KOPT-K1 (cell line): ENCODE data around the gene SYT6.

Source experiments
- H3K27ac ChIP-seq: fragments of 200-600 bp; sonication (generic); 2 replicates; pipeline ENCODE4 v1.5.1; 2016; ENCODE audit warnings: antibody characterized with exemption, mild to moderate bottlenecking, low read depth, low read length; ENCODE audit not compliant: poor library complexity, severe bottlenecking
- H3K36me3 ChIP-seq: fragments of 200-600 bp; sonication (generic); 2 replicates; pipeline ENCODE4 v1.5.1; 2017; ENCODE audit warnings: antibody characterized with exemption, mild to moderate bottlenecking, low read length, moderate library complexity; ENCODE audit not compliant: insufficient read depth
- H3K9me3 ChIP-seq: fragments of 200-600 bp; sonication (generic); 2 replicates; pipeline ENCODE4 v1.5.1; 2017; ENCODE audit warnings: antibody characterized with exemption, low read length, mild to moderate bottlenecking; ENCODE audit not compliant: insufficient read depth, poor library complexity, severe bottlenecking

The SYT6 gene

DNA sequence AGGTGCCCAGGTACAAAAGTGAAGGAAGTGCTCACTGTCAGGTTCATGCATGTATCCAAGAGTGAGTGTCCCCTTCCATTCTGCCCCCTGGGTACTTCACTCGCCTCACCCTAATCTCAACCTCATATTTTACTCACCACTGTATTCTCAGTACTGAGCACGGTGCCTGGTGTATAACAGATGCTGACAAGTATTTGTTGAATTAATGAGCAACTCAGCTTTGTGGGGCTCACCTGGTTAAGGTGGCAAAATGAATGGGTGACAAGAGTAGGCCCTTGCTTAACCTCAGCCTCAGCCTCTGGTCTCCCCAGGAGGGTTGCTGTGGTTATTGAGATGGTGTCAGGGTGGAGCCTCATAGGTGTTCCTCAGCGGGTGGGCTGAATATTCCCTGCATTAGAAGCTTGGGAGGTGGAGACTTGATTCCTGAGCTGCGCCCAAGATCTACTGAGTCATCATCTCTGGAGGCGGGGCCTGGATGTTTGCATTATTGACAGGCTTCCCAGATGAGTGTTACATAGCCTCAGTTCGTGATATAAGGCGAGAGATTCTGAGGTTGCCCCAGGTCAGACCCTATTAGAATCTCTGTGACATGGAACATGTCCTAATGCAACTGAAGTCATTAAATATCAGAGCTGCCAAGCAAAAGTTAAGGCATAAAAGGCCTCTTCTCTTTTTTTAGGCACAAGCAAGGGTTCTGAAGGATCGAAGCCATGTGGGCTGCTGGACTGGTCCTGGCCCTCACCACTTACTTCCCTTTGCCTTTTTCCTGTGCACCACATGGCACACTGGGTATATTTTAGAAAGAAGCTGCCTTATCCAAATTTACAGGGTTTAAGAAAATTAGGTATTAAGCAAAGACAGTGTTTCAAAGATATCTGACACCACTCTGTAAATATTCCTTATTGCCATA is 39.2 kb downstream of the SYT6 start:
- H3K9me3 ChIP-seq, result no peaks in the 10 kb centered on the region
- H3K36me3 ChIP-seq, result no peaks in the 10 kb centered on the region
- no peak overlapping the region for H3K27ac ChIP-seq

DNA sequence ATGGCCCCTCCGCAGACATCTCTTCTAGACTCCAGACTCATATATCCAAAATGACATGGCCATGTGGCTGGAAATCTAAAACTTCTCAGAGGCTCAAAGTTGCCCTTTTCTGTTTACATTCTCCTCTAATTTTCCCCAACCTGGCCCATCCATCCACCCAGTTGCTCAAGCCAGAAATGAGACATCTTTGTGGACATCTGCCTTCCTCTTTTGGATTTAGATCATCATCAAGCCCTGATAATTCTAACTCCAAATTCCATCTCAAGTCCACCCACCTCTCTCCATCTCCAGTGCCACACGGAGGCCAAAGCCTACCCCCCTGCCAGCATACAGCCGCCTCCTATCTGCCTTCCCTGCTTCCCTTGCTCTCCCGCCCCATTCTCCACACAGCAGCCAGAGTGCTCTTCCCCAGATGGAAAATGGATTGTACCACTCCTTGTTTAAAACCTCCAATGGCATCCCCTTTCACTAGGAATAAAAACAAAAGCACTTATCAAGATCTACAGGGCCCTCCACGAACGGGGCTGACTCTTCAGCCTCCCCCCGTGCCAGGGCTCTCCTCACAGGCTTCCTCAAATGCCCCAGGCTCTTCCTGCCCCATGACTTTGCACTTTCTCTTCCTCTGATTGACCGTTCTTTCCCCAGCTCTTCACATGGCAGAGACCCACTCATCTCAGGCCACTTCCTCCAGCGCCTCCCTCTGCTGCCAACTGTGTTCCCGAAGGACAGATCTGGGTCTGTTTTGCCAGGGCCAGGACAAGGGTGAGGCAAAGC is 40.1 kb downstream of the SYT6 start:
- H3K9me3 ChIP-seq, result no peaks in the 10 kb centered on the region
- H3K36me3 ChIP-seq, result no peaks in the 10 kb centered on the region
- no peak overlapping the region for H3K27ac ChIP-seq

DNA sequence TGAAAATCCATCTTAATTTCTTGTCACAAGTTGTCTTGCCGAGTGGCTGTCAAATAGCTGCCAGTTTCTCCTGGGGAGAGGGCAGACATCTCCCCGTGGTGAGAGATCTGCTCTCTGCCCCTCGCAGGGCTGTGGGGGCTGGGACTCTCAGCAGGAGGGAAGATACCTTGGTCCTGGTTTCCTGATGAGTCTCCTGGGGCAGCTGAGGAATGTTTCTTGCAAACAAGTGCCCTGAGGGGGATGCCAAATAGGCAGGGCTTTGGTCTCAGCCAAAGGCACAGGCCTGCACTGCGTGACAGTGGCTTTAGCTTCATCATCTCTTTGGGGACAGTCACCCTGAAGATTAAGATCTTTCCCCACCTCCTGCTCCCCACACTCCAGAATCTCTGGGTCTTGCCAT is 40.9 kb downstream of the SYT6 start:
- H3K36me3 ChIP-seq, result no peaks in the 10 kb centered on the region
- H3K9me3 ChIP-seq, result no peaks in the 10 kb centered on the region
- H3K27ac ChIP-seq, result no peak overlapping the region

DNA sequence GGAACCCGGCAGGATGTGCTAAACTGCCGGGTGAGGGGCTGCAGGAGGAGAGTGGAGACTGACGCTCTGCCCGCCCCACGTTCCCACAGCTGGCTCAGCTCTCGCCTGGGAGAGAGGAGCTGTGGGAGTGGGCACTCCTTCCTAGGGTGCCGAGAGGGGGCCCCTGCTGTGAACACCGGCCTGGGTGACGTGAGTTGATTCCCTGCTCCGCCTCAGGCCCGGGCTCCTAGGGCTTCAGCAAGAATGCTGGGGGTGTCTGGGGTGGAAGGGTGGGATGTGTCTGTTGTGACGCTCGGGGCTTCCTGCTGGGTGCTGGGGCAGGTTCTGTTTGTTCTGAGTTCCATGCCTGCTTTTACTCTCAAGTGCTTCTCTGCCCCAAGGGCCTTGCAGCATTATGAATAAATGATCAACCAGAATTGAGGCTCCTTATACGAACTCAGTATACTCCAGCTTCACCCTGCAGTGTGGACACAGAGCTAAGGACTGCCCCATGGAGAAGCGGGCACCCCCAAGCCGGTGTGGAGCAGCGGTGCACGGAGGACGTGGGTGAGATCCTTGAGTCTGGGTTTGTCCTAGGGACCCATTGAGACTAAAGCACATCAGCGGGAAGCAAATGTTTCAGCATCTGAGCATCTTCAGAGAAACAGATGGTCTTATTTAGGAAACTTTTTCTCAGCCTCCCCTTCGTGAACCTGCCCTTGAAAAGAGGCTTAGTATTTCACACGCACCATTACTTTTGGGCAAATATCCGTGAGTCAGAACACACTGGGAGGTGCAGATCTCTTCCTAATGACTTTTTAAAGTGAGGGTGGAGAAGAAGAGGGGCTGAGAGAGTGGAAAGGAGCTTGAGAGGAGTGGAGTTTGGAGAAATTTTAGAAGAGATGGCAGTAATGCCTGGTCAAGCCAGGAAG is 41.7 kb downstream of the SYT6 start:
- Histone ChIP-seq H3K9me3 (no peaks in the 10 kb centered on the region), H3K36me3 (no peaks in the 10 kb centered on the region), H3K27ac (no peak overlapping the region)

DNA sequence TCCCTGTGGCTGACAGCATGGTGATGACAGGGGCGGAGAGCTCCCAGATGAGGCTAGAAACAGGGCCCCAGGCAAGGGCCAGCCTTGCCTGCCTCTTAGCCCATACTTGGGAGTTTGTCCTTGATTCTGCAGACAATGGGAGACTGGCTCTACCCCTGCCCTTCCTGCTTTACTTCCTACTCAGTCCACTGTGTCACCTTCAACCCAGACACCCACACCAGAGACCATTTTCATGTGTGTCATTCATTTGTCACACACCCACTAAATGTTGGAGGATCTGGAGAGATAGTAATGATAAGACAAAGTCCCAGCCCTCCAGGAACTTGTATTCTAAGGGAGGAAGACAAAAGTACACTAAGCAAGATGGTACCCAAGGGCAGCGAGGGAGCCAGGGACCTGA is 43.7 kb downstream of the SYT6 start:
- no peak overlapping the region for H3K27ac ChIP-seq
- H3K9me3 ChIP-seq, result no peaks in the 10 kb centered on the region
- no peaks in the 10 kb centered on the region for H3K36me3 ChIP-seq

DNA sequence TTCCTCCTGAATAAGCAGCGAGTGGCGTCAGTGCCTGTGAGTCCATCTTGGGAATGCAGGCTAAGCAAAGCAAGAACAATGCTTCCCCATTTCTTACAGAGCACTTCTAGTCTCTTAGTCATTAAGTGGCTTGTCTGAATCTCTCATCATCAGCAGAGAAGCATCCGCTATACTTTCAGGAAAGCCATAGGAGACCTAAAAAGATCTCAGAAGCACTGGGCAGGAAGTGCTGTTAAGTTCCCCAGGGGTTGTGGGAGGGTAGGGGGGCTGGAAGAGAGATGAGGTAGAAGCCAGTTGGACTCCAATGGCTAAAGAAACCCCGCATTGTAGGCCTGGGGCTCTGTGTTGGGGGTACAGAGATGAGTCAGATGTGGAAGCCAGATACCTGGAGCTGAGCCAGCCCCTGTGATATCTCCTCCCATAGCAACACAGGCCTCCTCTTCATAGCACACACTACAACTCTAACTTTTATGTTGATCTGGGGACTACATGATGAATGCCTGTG is 44.9 kb downstream of the SYT6 start:
- H3K9me3 ChIP-seq, result no peaks in the 10 kb centered on the region
- no peaks in the 10 kb centered on the region for H3K36me3 ChIP-seq
- no peak overlapping the region for H3K27ac ChIP-seq

DNA sequence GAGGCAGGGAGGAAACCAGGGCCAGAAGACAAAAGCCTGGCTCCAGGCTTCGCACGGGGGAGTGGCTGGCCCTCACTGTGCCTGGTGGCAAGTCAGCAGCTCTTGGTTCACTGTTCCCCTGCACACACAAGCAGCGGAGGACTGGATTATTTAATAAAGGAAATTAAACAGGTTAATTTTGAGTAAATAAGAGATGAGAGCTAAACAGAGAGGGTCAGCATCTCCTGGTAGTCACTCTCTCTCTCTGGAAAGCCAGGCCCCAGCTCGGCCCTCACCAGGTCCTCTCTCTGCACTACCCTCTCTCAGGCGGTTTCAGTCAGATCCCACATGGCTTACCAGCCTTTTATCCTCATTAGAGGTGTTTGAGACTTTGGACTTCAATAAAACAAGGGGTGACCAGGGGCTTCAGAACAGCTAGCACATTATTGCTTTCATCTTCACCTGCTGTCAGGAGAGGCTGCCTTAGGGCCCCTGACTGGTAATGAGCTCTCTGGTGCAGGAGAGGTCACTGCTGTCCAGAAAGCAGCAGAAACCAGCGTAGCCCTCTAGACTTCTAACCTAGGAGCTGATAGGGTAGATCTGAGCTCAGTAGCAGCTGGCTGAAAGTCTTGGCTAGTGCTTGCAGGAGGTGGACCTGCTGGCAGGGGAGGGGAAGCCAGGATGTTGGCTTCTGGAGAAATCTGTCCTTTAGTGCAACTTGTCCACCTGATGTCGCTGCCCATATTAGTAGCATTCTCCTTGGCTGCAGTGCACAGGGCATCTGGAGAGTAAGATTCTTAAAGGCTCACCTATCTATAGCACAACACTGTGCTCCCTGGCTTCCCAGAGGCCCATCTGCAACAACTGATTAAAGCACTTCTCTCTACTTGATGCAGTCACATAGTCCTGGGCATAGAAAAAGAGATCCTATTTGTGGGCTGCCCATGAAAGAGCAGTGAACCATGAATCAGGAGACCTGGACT is 45.9 kb downstream of the SYT6 start:
- Histone ChIP-seq H3K9me3 (no peaks in the 10 kb centered on the region), H3K36me3 (no peaks in the 10 kb centered on the region), H3K27ac (no peak overlapping the region)

DNA sequence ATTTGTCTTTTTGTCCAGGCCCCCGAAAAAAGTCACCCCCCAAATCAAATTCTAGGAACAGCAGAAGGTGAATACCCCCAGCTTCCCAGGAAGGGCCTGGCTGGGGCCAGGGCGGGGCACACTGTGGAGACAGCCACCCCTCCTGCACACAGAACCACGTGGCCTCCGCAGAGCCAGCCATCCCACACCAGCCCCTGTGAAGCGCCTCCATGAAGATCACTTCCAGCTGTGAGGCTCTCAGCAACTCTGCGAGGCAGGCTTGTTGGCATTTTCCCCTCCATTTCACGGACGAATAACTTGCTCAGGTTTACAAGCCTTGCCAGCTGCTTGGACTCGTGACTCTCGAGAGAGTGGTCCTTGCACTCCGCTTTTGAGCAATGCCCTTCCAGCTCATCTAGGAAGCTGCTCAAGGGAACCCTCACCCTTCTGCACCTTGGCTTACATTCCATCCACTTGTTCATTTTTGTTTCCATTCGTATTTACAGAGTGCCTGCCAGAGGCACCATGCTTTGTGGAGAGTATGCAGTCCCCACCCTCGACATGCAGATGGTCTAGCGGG is 48.2 kb downstream of the SYT6 start:
- no peak overlapping the region for H3K27ac ChIP-seq
- H3K9me3 ChIP-seq, result no peaks in the 10 kb centered on the region
- no peaks in the 10 kb centered on the region for H3K36me3 ChIP-seq

DNA sequence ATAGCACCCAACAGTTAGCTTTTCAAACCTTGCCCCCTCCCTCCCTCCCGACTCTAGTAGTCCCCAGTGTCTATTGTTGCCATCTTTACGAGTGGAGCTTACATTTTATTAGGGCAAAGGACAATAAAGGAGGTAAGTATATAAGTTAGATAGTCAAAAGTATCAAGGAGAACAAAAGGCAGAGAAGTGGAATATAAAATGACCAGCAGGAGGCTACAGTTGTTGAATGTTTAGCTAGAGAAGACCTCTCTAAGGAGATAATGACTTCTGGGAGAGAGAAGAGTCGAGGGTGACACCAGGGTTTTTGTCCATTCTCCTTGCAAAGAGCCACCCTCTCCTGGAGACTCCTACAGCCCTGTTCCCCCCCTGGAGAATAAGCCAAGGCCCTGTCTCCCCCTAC is 48.7 kb downstream of the SYT6 start:
- H3K36me3 ChIP-seq, result no peaks in the 10 kb centered on the region
- H3K9me3 ChIP-seq, result no peaks in the 10 kb centered on the region
- no peak overlapping the region for H3K27ac ChIP-seq

DNA sequence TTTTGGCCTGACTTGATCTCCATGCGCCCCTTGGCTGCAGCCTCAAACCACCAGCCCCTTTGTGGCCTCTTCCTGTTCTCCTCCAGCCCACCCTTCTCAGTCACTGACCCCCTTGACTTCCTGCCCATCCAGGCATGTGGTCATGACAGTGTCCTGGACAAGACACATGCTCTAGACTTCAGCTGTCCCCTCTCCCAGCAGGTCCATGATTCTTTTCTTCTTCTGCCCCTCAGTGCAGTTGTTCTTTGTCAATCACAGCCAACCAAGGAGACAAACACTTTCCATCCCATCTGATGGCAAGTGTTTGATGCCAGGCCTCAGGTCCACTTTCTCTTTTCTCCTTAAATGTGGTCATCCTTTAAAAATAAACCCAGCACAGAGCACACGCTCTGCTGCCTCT is 49.7 kb downstream of the SYT6 start:
- Histone ChIP-seq H3K36me3 (no peaks in the 10 kb centered on the region), H3K9me3 (no peaks in the 10 kb centered on the region), H3K27ac (no peak overlapping the region)

DNA sequence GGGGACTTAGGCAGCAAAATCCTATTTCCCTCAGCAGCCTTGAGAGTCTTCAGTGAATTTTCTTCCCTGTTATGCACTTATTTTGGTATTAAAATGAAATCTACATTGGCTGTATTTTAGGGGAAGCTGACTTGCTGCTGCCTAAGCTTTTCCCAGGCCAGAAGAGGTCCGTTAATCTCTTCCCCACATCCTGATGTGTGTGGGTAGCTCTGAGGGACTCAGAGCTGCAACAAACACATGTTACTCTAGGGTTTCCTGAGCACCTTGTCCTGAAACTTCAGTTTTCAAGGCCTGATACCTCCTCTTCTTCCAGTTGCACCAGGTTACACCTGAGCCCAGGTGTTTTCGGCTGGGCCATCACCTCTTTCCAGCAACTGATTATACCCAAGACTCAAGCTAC is 51.5 kb downstream of the SYT6 start:
- Histone ChIP-seq H3K27ac (no peak overlapping the region), H3K9me3 (no peaks in the 10 kb centered on the region), H3K36me3 (no peaks in the 10 kb centered on the region)

DNA sequence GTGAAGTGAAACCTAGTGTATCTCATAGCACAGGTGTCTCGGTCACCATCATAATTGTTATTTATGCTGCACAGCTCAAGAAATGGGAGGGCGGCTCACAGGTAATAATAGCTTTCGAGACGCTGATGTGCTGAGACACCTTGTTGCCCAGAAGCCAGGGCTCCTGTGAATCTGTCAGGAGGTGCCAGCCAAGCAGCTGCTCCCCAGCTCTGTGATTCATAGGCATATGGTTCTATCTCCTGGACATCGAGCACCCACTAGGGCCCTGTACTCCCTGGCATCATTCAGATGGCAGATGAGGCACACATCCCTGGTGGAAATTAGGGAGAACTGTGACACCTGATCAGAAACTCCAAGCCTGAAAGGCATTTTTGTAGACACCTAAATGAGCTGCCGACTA is 53.5 kb downstream of the SYT6 start:
- Histone ChIP-seq H3K9me3 (no peaks in the 10 kb centered on the region), H3K36me3 (no peaks in the 10 kb centered on the region), H3K27ac (no peak overlapping the region)

DNA sequence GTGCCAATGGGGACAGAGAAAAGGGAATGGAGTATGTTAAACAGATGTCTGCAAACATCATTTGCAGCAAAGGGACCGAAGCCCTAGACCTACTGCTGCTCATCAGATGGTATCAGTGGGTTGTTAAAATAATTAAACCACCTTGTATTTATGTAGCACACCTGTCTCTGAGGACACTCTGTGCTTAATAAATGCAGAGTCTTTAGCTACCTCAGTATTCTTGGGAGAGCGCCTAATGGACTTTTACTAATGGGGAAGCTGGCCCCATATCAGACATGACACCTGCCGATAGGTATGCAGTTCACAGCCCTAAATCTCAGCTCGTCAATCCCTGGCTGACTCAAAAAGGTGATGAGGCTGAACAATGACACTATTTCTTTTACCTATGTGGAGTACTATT is 54.4 kb downstream of the SYT6 start:
- no peaks in the 10 kb centered on the region for H3K9me3 ChIP-seq
- no peak overlapping the region for H3K27ac ChIP-seq
- no peaks in the 10 kb centered on the region for H3K36me3 ChIP-seq

DNA sequence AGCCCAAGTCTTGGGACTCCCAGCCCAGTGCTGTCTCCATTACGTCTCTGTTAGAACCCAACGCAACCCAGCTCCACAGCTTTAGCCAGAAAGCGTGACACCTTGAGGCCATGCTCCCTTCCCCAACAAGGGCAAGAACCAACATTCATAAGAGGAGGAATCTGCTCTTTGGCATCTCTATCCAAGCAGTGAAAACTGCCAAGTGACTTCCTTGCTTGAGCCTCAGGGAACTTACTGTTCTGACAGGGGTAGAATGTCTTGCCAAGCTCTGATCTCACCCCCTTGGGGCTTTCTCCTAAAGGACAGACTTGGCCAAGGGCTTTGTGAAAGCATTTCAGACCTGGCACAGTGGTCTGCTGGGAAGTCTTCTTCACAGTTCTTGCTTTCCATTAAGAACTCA is 56.6 kb downstream of the SYT6 start:
- Histone ChIP-seq H3K27ac (no peak overlapping the region), H3K9me3 (no peaks in the 10 kb centered on the region), H3K36me3 (no peaks in the 10 kb centered on the region)
